ENCODE data around the gene TRAPPC2L.
"Not testable (repeated sequence)": the region's sequence is repeated elsewhere in the genome, so short reads cannot be mapped to it uniquely, and the experiment has no call there.

TRAPPC2L gene

GRCh38 chr16:88878967-88879787 is 22.2 kb downstream of the TRAPPC2L start:
- no peak for DNase-seq

- DNase-seq: no peak
These were observed 22.8 kb downstream of the TRAPPC2L start for GRCh38 chr16:88879788-88880055.

DNA sequence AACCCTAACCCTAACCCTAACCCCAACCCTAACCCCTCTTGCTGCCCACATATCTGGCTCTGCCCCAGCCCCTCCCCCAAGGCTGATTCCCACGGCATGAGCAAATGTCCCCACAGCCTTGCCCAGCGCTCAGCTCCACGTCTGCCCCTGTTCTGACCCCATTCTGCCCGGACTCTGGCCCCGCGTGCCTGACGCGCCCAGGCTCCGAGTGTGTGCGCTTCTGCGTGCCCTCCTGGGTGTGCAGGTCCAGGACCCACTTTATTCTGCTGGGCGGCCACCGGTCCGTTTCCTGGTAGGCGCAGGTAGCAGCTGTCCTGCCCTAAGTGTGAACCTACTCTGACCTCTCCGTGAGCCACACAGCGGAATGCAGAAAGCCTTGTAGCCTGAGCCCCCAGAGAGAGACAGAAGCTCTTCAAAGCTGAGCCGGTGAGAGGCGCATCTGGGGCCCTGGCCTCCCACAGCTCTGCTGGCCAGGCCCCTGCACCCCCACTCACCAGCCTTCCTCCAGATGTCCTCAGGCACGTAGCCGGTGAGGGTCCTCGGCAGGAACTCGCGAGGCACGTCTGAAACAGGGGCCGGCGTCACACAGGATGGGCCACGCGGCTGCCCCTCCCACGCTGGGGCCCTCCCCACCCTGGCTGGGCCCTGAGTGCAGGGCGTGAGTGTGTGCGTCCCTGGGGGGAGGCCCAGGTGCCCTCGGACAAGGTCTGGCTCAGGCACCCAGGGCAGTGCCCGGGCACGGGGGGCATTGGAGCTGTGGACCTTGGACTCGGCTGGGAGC is 23.5 kb downstream of the TRAPPC2L start:
- no peak for DNase-seq

GRCh38 chr16:88881007-88881615 is 24.2 kb downstream of the TRAPPC2L start:
- no peak for DNase-seq

- DNase-seq: no peak
These were observed 24.9 kb downstream of the TRAPPC2L start for GRCh38 chr16:88881675-88882357.

DNA sequence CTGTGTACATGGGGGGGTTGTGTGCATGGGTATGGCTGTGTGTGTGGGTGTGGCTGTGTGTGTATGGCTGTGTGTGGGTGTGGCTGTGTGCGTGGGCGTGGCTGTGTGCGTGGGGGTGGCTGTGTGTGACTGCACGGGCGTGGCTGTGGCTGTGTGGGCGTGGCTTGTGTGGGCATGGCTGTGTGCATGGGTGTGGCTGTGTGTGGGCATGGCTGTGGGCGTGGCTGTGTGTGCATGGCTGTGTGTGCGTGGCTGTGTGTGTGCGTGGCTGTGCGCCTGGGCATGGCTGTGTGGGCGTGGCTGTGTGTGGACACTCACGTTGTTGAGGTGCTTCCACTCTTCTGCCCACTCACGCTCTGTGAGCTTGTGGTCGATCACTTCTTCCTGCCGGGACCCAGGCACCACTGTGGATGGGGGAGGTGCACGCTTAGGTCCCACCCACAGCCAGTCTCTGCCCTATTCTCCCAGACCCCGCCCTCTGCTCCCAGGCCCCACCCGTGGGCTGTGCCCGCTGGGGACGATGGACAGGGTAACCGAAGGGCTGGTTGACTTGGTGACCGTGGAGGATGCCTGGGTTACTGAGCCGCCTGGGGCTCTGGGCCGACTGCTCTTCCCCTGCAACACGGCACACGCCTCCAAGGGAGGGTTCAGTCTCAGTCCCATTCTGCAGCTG is 25.6 kb downstream of the TRAPPC2L start:
- DNase-seq: no peak

DNA sequence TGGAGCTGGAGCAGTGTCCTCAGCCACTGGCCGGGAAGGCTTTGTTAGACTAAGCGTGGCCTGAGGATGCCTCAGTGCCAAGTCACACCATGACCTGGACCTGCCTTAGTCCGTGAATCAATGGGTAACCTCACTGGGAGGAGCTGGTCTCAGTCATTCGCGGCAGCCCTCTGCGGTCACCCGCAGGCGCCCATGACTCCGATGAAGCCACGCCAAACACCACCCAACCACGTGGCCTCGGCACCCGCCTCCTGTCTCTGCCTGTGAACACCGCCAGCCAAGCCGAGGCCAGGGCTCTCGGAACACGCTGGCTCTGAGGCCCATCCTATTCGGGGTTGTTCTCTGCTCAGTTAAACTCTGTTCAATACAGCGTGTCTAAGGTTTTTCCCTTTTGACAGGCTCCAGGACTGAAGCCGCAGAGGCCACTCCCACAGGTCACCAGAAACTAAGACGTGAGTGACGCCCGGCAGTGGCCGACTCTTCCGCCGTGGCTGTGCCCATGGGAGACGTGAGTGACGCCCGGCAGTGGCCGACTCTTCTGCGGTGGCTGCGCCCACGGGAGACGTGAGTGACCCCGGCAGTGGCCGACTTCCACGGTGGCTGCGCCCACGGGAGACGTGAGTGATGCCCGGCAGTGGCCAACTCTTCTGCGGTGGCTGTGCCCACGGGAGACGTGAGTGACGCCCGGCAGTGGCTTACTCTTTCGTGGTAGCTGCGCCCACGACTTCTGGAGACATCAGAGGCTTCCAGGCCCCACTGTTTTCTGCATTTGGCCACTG is 26.4 kb downstream of the TRAPPC2L start:
- no peak for DNase-seq

DNA sequence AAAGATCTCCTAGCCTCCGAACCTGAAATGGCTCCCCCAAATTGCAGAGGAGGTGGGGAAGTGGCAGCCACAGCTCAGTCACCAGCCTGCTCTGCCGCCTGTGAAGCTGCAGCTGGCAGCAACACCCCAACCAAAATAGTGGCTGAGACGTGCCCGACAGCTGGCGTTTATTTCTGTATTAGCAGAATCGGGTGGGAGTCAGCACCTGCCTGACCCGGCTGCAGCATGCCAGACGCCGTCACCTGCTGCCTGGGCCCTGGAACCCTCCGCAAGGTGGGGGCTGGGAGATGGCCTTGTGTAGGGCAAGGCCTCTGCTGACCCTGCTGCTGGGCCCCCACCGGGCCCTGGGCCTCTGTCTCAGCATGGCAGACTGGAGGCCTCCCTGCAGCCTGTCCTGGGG is 27.0 kb downstream of the TRAPPC2L start:
- DNase-seq: no peak

DNA sequence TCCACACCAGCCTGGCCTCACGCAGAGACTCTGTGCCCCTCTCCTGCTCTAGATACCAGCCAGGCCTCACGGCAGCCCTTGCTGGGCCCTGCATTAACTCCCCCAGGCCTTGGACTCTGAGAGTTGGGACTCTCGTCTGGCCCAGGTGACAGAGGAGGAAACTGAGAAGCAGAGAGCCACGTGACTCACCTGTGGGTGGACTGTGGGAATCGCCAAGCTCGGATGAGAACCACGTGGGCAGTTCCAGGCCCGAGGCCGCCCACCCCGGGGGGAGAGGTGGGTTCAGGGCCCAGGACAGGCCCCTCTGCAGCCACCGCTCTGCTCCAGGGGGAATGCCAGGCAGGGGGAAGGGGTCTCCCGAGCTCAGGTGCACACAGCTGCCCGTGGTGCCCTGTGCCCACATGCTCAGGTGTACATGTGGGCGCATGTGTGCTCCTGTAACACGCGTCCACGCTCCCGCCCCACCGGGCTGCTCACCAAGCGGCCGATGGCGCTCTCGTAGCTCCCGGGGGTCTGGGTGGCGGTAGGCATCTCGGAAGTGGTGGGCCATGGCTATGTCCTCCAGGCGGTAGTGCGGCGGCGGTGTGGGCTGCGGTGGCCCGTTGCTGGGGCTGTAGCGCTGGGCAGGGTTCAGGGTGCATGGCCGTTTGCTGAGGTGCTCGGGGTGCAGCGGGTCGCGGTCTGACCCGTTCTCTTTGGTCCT is 27.8 kb downstream of the TRAPPC2L start:
- no peak for DNase-seq

- no peak for DNase-seq
These were observed 28.9 kb downstream of the TRAPPC2L start for GRCh38 chr16:88885693-88886280.

DNA sequence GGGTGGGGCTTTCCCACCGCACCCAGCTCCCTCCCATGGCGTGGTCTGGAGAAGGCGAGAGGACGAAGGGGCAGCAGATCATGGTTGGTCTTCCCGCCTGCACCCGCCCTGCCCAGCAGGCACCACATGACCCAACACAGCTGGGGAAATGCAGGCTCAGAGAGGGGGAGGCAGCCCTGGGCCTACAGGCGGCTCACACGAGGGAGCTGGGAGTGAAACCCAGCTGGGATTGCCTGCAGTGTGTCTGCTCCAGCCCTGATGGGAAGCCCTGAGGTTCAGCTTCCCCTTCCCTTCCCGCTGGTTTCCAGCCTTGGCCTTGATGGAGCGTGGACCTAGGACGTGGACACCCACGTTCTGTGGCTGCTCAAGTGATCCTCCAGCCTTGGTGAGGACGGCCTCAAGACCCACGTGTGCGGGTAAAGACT is 29.5 kb downstream of the TRAPPC2L start:
- no peak for DNase-seq

DNA sequence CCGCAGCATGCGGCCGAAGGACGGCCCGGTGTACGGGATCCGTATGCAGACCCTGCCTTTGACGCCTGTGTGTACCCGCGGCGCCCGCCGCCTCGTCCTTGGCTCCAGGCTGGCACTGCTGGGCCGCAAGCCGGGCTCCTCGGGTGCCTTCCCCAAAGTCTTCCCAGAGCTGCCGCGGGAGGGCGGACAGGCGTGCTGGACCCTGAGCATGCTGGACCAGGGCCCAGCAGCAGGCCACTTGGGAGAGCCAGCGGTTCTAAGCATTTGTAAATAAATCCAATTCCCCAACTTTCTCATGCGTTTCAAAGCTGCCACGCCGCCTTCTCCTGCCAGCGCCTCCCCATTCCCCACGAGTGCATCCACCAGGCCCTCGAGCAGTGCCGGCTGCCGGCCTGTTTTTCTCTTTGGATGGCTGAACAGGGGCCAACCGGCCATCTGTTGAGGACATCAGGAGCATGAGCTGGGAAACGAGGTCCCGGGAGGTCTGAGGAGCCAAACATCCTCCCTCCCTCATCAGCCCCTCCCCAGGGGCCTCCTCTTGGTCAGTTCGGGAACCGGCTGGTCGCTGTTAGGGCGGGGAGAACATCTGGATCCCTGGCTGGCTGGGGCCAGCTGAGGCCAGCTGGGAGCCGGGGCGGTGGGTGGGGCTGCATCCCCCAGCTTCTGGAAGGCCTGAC is 30.1 kb downstream of the TRAPPC2L start:
- DNase-seq: no peak

DNA sequence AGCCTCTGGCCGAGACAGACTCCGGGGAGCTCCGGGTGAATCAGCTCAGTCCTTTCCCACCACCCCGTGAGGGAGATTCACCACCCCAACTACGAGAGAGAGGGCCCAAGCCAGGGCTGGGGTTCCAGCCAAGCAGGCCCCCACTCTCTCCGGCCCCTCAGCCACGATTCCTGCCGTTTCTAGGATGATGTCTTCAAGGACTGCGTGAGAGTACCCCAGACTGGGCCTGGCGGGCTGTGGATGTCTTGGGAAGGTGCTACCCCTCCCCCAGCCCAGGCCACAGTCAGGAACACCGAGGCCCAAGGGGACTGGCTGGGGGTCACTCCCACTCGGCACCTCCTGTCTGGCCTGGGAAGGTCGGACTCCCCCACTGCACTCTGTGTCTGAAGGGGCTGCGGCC is 31.1 kb downstream of the TRAPPC2L start:
- DNase-seq: no peak

- DNase-seq: no peak
These were observed 31.8 kb downstream of the TRAPPC2L start for GRCh38 chr16:88888461-88889387.

- DNase-seq: not testable (repeated sequence)
These were observed 32.9 kb downstream of the TRAPPC2L start for GRCh38 chr16:88889702-88890352.

GRCh38 chr16:88891083-88891482 is 34.2 kb downstream of the TRAPPC2L start:
- no peak for DNase-seq

- DNase-seq: no peak
These were observed 35.1 kb downstream of the TRAPPC2L start for GRCh38 chr16:88892065-88892464.

DNA sequence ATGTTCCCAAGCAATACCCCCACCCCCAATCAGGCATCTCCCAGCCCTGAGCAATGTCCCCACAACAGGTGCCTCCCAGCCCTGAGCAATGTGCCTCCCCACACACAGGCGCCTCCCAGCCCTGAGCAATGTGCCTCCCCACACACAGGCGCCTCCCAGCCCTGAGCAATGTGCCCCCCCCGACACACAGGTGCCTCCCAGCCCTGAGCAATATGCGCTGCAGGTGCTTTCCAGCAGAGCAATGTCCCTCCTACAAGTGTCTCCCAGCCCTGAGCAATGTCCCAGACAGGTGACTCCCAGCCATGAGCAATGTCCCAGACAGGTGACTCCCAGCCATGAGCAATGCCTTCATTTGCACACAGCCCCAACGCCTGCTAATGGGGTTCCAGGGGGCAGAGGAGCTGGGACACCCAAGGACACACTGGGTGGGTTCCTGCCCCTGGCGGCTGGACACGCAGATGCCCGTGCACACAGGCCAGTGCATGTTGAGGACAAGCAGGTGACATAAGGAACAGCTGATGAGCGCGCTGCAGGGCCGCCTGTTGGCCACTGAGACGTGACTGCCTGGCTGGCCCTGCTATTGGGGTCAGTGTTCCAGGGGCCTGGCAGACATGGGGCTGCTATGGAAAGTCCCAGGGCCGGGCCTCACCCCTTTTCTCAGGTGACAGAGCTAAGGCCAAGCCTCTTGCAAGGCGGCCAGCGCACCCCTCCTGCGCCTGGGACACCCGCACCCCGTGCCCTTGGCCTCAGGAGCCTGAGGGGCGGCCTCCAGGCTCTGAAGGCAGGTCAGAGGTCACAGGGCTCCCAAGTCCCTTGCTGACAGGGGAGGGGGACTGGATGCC is 36.4 kb downstream of the TRAPPC2L start:
- no peak for DNase-seq
